ENCODE results near the gene ZNF12.

DNA sequence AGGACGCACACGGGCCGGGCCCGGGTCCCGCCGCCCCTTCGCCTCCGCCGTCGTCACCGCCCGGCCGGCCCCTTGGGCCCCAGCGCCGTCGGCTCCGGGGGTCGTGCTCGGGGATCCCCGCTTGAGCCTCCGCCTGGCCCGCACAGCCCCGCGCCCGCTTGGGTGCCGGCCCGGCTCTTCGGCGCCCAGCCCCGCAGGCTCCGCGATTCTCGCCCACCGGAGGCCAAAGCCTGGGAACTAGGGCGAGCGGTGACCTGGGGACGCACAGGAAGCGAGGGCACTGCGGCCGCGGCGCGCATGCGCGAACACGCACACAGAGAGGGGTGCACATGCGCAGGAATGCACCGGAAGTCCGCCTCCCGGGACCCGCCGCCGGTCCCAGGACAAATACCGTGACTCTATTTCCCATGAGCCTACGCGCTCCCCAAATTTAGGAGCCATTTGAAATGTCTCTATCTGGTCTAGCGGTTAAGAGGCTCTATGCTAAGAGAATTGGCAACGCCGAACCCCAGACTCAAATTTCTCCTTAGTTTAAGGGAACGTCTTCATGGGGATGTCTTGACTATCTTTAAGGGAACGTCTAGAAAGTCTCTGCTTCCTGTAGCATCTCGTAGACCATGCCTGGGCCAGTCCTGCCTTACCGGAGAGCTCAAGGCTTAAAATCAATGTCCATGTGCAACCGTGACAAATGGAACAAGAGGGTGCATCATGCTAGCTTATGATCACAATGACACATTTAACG is at the start of gene ZNF12:
- peak; percentile 69; the same call in 1 of the 2 replicates for TF ChIP-seq TAF1 (IDR thresholded peaks at IDR 0.05; ENCODE audit: low read depth, low read length)
- TF ChIP-seq POLR2A (IDR thresholded peaks at IDR 0.05; ENCODE audit: low read depth, low read length): peak; percentile 61; the same call in 1 of the 2 replicates
- TF ChIP-seq SPI1 (IDR thresholded peaks at IDR 0.05; ENCODE audit: low read depth, low read length): 0 out of 2 replicates have a peak, but pooled peaks have one; percentile 39
- TF ChIP-seq POLR2AphosphoS5 (IDR thresholded peaks at IDR 0.05; ENCODE audit: low read depth, low read length): peak; percentile 70; the same call in 1 of the 2 replicates
- TF ChIP-seq POU2F2 (IDR thresholded peaks at IDR 0.05; ENCODE audit: low read depth, low read length): no peak
- no peak for TF ChIP-seq PAX5 (IDR thresholded peaks at IDR 0.05; ENCODE audit: insufficient read depth, low read length, severe bottlenecking)
